ENCODE measurements around the gene DISC1.

Gene DISC1

DNA sequence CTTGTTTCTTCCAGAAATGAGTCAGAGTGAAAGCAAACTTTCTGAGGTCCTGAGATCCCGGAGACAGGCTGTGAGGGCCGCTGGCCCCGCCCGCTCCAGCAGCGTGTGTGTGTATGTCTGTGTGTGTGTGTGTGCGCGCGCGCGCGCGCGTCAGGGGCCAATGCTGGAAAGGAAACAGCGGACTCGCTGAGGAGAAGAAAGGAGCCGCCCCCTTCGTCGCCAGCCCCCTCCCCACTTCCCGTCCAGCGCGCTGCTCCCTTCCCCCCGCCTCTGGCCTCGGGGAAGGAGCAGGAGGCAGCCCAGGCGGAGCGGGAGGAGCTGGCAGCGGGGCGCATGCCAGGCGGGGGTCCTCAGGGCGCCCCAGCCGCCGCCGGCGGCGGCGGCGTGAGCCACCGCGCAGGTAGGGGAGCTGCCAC is at the start of gene DISC1:
Gene DISC1 (plus strand): TSS at position 256 of the 416 bp plus-strand sequence. CDS start 78 bp downstream, at position 334.
- Histone ChIP-seq H3K9me3 (ENCODE audit: control insufficient read depth in 2 of 2, low read length in 2 of 2) (no peaks in the 10 kb centered on the region), H3K9ac (ENCODE audit: low read depth in 1 of 2, low read length in 2 of 2) (peak within 1 kb of the TSS; percentile 75 to 80), H3K4me3 (ENCODE audit: low read length in 2 of 2) (peak within 1 kb of the TSS; percentile 84 to 88), H3K27ac (ENCODE audit: low read depth in 2 of 2, low read length in 2 of 2) (peak within 1 kb of the TSS; percentile 53 to 76), H3K36me3 (ENCODE audit: control insufficient read depth in 2 of 2, insufficient read depth in 2 of 2, low read length in 2 of 2) (no peaks in the 10 kb centered on the region), H3K4me1 (ENCODE audit: control insufficient read depth in 2 of 2, insufficient read depth in 2 of 2, low read length in 2 of 2) (peaks cover 2 to 14% of the 10 kb centered on the region in 2 donors), H3K27me3 (ENCODE audit: control insufficient read depth in 2 of 2, insufficient read depth in 2 of 2, low read length in 2 of 2) (no peaks in the 10 kb centered on the region)

DNA sequence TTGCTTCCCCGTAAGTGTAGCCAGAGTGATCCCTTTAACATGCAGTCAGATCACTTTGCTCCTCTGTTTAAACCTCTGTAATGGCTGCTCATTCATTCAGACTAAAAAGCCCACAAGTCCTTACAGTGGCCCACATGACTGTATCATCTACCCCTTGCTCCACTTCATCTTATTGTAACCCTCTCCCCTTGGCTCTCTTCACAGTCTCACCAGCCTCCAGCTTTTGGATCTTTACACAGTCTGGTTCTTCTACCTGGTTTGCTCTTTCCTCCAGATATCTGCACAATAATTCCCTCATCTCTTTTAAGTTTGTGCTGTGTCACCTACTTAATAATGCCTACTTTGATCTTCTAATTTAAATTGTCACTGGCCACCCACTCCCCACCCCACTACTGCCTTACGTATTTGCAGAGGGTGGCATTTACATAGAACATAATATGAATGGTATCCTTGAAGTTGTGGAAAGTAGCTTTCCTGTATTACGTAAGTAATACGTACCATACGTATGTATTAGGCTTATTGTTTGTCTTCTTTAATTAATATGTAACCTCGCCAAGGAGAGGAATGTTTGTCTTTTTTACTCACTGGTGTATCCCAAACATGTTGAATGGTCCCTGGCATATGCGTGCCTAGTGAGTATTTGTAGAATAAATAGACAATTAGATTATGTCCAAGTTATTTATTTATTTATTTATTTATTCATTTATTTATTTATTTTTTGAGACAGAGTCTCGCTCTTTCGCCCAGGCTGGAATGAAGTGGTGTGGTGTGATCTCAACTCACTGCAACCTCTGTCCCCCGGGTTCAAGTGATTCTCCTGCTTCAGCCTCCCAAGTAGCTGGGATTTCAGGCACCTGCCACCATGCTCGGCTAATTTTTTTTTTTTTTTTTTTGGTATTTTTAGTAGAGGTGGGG is 49.5 kb upstream of the DISC1 start:
- Histone ChIP-seq H3K4me3 (ENCODE audit: low read length in 2 of 2) (no peak overlapping the region), H3K9ac (ENCODE audit: low read depth in 1 of 2, low read length in 2 of 2) (no peak overlapping the region), H3K4me1 (ENCODE audit: control insufficient read depth in 2 of 2, insufficient read depth in 2 of 2, low read length in 2 of 2) (no peaks in the 10 kb centered on the region), H3K9me3 (ENCODE audit: control insufficient read depth in 2 of 2, low read length in 2 of 2) (no peaks in the 10 kb centered on the region), H3K36me3 (ENCODE audit: control insufficient read depth in 2 of 2, insufficient read depth in 2 of 2, low read length in 2 of 2) (no peaks in the 10 kb centered on the region), H3K27me3 (ENCODE audit: control insufficient read depth in 2 of 2, insufficient read depth in 2 of 2, low read length in 2 of 2) (no peaks in the 10 kb centered on the region), H3K27ac (ENCODE audit: low read depth in 2 of 2, low read length in 2 of 2) (no peak overlapping the region)

DNA sequence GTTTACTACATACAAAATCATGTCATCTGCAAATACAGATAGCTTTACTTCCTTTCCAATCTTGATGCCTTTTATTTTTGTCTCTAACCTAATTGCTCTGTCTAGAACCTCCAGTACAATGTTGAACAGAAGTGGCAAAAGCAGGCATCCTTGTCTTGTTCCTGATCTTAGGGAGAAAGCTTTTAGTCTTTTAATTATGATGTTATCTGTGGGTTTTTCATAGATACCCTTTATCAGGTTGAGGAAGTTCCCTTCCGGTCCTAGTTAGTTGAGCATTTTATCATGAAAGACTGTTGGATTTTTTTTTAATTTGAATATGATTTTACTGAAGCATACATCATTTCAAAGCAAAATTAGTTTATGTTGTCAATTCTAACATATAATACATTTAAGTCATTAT is 45.7 kb upstream of the DISC1 start:
- no peak overlapping the region for H3K9ac ChIP-seq (ENCODE audit: low read depth in 1 of 2, low read length in 2 of 2)
- H3K27ac ChIP-seq (ENCODE audit: low read depth in 2 of 2, low read length in 2 of 2): no peak overlapping the region
- H3K27me3 ChIP-seq (ENCODE audit: control insufficient read depth in 2 of 2, insufficient read depth in 2 of 2, low read length in 2 of 2): no peaks in the 10 kb centered on the region

DNA sequence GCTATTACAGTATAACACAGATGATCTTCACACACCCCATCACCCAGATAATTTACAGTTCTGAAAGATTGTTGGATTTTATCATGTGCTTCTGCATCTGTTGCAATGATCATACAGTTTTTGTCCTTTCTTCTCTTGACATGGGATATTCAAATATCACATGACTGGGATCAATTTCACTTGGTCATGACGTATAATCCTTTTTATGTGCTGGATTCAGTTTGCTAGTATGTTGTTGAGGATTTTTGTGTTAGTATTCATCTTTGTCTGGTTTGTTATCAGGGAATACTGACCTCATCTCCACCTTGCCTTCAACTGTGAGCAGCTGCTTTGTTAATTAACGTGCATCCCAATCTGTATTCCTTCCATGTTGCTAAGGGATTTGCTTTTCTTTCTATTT is 44.7 kb upstream of the DISC1 start:
- Histone ChIP-seq H3K4me1 (ENCODE audit: control insufficient read depth in 2 of 2, insufficient read depth in 2 of 2, low read length in 2 of 2) (no peaks in the 10 kb centered on the region), H3K9me3 (ENCODE audit: control insufficient read depth in 2 of 2, low read length in 2 of 2) (no peaks in the 10 kb centered on the region), H3K27me3 (ENCODE audit: control insufficient read depth in 2 of 2, insufficient read depth in 2 of 2, low read length in 2 of 2) (no peaks in the 10 kb centered on the region), H3K9ac (ENCODE audit: low read depth in 1 of 2, low read length in 2 of 2) (no peak overlapping the region), H3K36me3 (ENCODE audit: control insufficient read depth in 2 of 2, insufficient read depth in 2 of 2, low read length in 2 of 2) (no peaks in the 10 kb centered on the region), H3K4me3 (ENCODE audit: low read length in 2 of 2) (no peak overlapping the region), H3K27ac (ENCODE audit: low read depth in 2 of 2, low read length in 2 of 2) (no peak overlapping the region)

More for the DNA sequence above, 45.7 kb upstream of the DISC1 start:
- Histone ChIP-seq H3K4me3 (ENCODE audit: low read length in 2 of 2) (no peak overlapping the region), H3K9me3 (ENCODE audit: control insufficient read depth in 2 of 2, low read length in 2 of 2) (no peaks in the 10 kb centered on the region), H3K4me1 (ENCODE audit: control insufficient read depth in 2 of 2, insufficient read depth in 2 of 2, low read length in 2 of 2) (no peaks in the 10 kb centered on the region), H3K36me3 (ENCODE audit: control insufficient read depth in 2 of 2, insufficient read depth in 2 of 2, low read length in 2 of 2) (no peaks in the 10 kb centered on the region)

DNA sequence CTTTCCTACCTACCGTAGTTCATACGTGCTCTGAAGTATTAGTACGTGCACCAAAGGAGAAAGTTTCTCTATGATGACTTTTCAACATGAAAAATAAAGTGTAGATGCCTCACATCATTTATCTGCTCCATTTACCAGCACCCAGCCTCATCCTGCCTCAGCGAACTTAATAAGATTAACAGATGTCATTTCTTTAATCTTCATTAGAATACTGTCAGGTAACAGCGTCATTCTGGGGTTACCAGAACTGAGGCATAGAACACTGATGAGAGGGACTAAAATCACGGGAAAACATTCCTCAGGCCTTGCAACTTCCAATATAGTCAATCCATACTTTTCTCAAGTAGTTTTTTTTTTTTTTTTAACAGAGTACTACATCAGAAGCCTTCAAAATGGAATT is 43.2 kb upstream of the DISC1 start:
- no peak overlapping the region for H3K27ac ChIP-seq (ENCODE audit: low read depth in 2 of 2, low read length in 2 of 2)
- H3K36me3 ChIP-seq (ENCODE audit: control insufficient read depth in 2 of 2, insufficient read depth in 2 of 2, low read length in 2 of 2): no peaks in the 10 kb centered on the region
- H3K9ac ChIP-seq (ENCODE audit: low read depth in 1 of 2, low read length in 2 of 2): no peak overlapping the region
- no peaks in the 10 kb centered on the region for H3K9me3 ChIP-seq (ENCODE audit: control insufficient read depth in 2 of 2, low read length in 2 of 2)
- no peak overlapping the region for H3K4me3 ChIP-seq (ENCODE audit: low read length in 2 of 2)
- no peaks in the 10 kb centered on the region for H3K27me3 ChIP-seq (ENCODE audit: control insufficient read depth in 2 of 2, insufficient read depth in 2 of 2, low read length in 2 of 2)
- H3K4me1 ChIP-seq (ENCODE audit: control insufficient read depth in 2 of 2, insufficient read depth in 2 of 2, low read length in 2 of 2): no peaks in the 10 kb centered on the region

DNA sequence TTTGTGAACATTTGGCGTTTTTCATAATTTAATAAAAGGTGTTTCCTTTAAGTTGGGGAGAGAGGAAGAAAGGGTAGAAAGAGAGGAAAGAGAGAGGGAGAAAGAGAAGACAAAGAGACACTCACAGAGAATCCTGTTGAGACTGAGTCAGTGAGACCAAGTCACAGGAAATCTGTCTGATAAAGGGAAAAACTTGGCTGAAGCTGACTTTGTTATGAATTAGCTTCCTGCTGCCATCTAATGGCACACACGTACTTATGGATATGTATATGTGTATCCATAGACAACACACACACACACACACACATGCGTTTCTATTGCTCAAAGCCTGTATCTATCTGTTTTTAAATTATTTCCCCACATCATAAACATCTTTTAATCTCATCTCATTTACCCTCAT is 42.5 kb upstream of the DISC1 start:
- no peak overlapping the region for H3K27ac ChIP-seq (ENCODE audit: low read depth in 2 of 2, low read length in 2 of 2)
- no peak overlapping the region for H3K9ac ChIP-seq (ENCODE audit: low read depth in 1 of 2, low read length in 2 of 2)
- no peaks in the 10 kb centered on the region for H3K36me3 ChIP-seq (ENCODE audit: control insufficient read depth in 2 of 2, insufficient read depth in 2 of 2, low read length in 2 of 2)
- H3K9me3 ChIP-seq (ENCODE audit: control insufficient read depth in 2 of 2, low read length in 2 of 2): no peaks in the 10 kb centered on the region
- no peaks in the 10 kb centered on the region for H3K4me1 ChIP-seq (ENCODE audit: control insufficient read depth in 2 of 2, insufficient read depth in 2 of 2, low read length in 2 of 2)
- H3K4me3 ChIP-seq (ENCODE audit: low read length in 2 of 2): no peak overlapping the region
- no peaks in the 10 kb centered on the region for H3K27me3 ChIP-seq (ENCODE audit: control insufficient read depth in 2 of 2, insufficient read depth in 2 of 2, low read length in 2 of 2)

DNA sequence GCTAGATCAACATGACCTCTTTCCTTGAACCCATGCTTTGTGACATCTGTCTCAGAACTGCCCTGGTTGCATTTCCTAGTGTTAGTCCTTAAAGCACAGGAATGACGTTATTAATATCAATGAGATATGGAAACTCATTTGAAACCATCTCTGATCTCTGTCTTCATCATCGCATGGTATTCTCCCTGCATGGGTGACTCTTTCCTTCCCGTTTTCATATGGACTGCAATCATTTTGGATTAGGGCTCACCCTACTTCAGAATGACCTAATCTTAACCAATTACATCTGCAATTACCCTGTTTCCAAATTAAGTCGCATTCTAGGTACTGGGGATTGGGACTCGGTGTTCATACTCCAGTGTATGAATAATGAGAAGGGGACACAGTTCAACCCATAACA is 41.7 kb upstream of the DISC1 start:
- Histone ChIP-seq H3K9ac (ENCODE audit: low read depth in 1 of 2, low read length in 2 of 2) (no peak overlapping the region), H3K36me3 (ENCODE audit: control insufficient read depth in 2 of 2, insufficient read depth in 2 of 2, low read length in 2 of 2) (no peaks in the 10 kb centered on the region), H3K27me3 (ENCODE audit: control insufficient read depth in 2 of 2, insufficient read depth in 2 of 2, low read length in 2 of 2) (no peaks in the 10 kb centered on the region), H3K4me1 (ENCODE audit: control insufficient read depth in 2 of 2, insufficient read depth in 2 of 2, low read length in 2 of 2) (no peaks in the 10 kb centered on the region), H3K9me3 (ENCODE audit: control insufficient read depth in 2 of 2, low read length in 2 of 2) (no peaks in the 10 kb centered on the region), H3K4me3 (ENCODE audit: low read length in 2 of 2) (no peak overlapping the region), H3K27ac (ENCODE audit: low read depth in 2 of 2, low read length in 2 of 2) (no peak overlapping the region)

DNA sequence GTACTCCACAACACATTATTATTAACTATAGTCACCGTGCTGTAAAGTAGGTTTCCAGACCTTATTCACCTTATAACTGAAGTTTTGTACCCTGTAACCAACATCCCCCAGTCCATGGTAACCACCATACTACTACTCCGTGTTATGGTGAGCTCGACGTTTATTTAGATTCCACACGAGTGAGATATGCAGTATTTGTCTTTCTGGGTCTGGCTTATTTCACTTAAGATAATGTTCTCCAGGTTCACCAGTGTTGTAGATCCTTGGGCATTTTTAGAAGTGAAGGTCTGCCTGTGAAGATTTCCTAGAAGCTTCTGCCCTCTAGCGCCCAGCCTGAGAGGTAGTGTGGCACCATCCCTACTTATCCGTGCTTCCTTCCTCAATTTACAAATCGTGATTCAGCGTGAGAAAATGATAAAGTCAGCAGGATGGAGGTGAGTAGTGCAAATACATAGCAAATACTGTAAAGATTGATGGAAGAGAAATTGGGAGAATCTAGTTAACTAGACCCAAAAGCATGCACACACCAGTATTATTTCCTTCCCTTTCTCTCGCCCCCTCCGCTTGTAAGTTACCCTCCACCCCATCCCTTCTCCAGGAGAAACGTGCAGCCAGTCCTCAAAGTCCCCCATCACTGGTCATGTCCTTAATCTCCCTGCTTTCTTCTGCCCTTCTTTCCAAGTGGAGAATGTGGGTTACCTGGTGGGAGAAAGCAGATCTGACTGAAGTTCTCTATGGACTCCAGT is 36.0 kb upstream of the DISC1 start:
- Histone ChIP-seq H3K27me3 (ENCODE audit: control insufficient read depth in 2 of 2, insufficient read depth in 2 of 2, low read length in 2 of 2) (no peaks in the 10 kb centered on the region), H3K4me1 (ENCODE audit: control insufficient read depth in 2 of 2, insufficient read depth in 2 of 2, low read length in 2 of 2) (peaks cover 0 to 4% of the 10 kb centered on the region in 2 donors), H3K9ac (ENCODE audit: low read depth in 1 of 2, low read length in 2 of 2) (no peak overlapping the region), H3K4me3 (ENCODE audit: low read length in 2 of 2) (no peak overlapping the region), H3K36me3 (ENCODE audit: control insufficient read depth in 2 of 2, insufficient read depth in 2 of 2, low read length in 2 of 2) (no peaks in the 10 kb centered on the region), H3K27ac (ENCODE audit: low read depth in 2 of 2, low read length in 2 of 2) (no peak overlapping the region), H3K9me3 (ENCODE audit: control insufficient read depth in 2 of 2, low read length in 2 of 2) (no peaks in the 10 kb centered on the region)

DNA sequence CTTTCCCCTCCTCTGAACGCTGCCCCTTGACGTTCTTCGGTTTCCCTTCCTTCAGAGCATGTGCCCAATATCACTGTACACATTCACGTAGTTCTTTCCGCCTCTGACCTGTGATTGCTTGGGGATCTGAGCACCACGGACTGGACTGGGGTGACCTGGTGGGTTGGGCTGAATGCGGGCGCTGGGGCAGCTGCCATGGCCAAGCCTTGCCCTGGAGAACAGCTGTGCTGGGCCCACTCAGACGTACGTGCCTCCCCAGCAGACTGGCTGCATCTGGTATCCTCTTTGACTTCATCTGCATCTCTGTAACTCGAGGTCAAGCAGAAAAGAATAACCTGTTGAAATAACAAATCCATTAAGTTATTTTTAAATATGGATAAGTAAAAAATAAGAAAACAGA is 35.1 kb upstream of the DISC1 start:
- Histone ChIP-seq H3K4me1 (ENCODE audit: control insufficient read depth in 2 of 2, insufficient read depth in 2 of 2, low read length in 2 of 2) (peaks cover 0 to 9% of the 10 kb centered on the region in 2 donors), H3K9me3 (ENCODE audit: control insufficient read depth in 2 of 2, low read length in 2 of 2) (no peaks in the 10 kb centered on the region)

DNA sequence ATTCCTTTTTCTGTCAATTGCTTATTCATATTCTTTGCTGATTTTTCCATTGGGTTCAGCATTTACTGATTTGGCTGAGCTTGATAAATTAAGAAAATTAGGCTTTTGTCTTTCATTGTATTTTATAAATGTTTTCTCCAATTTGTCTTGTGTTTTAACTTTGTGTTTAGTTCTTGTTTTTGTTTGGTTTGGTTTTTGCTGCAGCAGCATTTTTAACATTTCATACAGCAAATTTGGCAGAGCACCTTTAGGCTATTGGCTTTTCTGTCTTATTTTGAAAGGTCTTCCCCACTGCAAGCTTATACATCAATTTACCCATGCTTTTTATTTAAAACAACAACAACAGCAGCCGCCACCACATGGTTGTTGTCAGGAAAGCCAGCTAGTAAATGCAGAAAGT is 33.8 kb upstream of the DISC1 start:
- Histone ChIP-seq H3K4me3 (ENCODE audit: low read length in 2 of 2) (no peak overlapping the region), H3K9ac (ENCODE audit: low read depth in 1 of 2, low read length in 2 of 2) (no peak overlapping the region), H3K4me1 (ENCODE audit: control insufficient read depth in 2 of 2, insufficient read depth in 2 of 2, low read length in 2 of 2) (peaks cover 0 to 10% of the 10 kb centered on the region in 2 donors), H3K27ac (ENCODE audit: low read depth in 2 of 2, low read length in 2 of 2) (no peak overlapping the region), H3K36me3 (ENCODE audit: control insufficient read depth in 2 of 2, insufficient read depth in 2 of 2, low read length in 2 of 2) (no peaks in the 10 kb centered on the region), H3K9me3 (ENCODE audit: control insufficient read depth in 2 of 2, low read length in 2 of 2) (no peaks in the 10 kb centered on the region), H3K27me3 (ENCODE audit: control insufficient read depth in 2 of 2, insufficient read depth in 2 of 2, low read length in 2 of 2) (no peaks in the 10 kb centered on the region)

More for the DNA sequence above, 35.1 kb upstream of the DISC1 start:
- Histone ChIP-seq H3K27ac (ENCODE audit: low read depth in 2 of 2, low read length in 2 of 2) (no peak overlapping the region), H3K4me3 (ENCODE audit: low read length in 2 of 2) (no peak overlapping the region), H3K9ac (ENCODE audit: low read depth in 1 of 2, low read length in 2 of 2) (no peak overlapping the region), H3K36me3 (ENCODE audit: control insufficient read depth in 2 of 2, insufficient read depth in 2 of 2, low read length in 2 of 2) (no peaks in the 10 kb centered on the region), H3K27me3 (ENCODE audit: control insufficient read depth in 2 of 2, insufficient read depth in 2 of 2, low read length in 2 of 2) (no peaks in the 10 kb centered on the region)
